ENCODE results near the gene SP7.

GRCh38 chr12:53287741-53288216 is 48.4 kb downstream of the SP7 start:
- TF ChIP-seq YY1 (IDR thresholded peaks at IDR 0.05; ENCODE audit: insufficient read depth, insufficient read length) (no peak), ZNF274 (IDR thresholded peaks at IDR 0.05; ENCODE audit: low read depth, low read length) (no peak), SUZ12 (IDR thresholded peaks at IDR 0.05; ENCODE audit: extremely low read depth, insufficient read depth, insufficient read length) (no peak)

All from NT2/D1 (cell line).